ENCODE results near the gene MBTPS1. TPM values are rescaled to one million over a fixed set of nuclear protein-coding genes. Genes with fewer than 3 reads are reported as not detected.

MBTPS1 gene
- total and polyA plus RNA-seq, 9 of the 15 experiments (the other 6 are each of a cell fraction or from before 2014, with no cell fraction given), result 2.8 to 57.6 (median 43.8) TPM

DNA sequence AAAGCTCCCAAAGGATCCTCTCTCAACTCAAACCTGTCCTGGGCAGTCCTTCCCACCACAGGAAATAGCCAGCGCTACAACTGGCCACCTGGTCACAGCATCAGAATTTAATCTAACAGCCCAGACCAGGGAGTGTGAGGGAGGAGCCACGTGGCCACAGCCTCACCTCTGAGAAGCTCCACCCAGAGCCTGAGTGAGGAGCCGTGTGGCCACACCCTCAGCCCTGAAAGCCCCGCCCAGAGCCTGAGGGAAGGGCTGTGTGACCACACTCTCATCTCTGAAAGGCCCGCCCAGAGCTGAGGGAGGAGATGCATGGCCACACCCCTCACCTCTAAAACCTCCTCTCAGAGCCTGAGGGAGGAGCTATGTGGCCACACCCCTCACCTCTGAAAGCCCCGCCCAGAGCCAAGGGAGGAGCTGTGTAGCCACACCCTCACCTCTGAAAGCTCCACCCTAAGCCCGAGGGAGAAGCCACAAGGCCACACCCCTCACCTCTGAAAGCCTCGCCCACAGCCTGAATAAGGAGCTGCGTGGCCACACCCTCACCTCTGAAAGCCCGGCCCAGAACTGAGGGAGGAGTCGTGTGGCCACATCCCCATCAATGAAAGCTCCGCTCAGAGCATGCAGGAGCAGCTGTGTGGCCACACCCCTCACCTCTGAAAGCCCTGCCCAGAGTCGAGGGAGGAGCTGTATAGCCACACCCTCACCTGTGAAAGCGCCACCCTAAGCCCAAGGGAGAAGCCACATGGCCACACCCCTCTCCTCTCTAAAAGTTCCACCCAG is 102.8 kb downstream of the MBTPS1 start (continued):
- no peak for TF ChIP-seq PTBP1 (IDR thresholded peaks at IDR 0.05; ENCODE audit: low read depth, low read length)
- 0 out of 2 replicates have a peak, but pooled peaks have one; percentile 66 for TF ChIP-seq SMARCA4 (IDR thresholded peaks at IDR 0.05)
- peak; percentile 52; the same call in 1 of the 2 replicates for TF ChIP-seq PML (IDR thresholded peaks at IDR 0.05; ENCODE audit: low read length)
- TF ChIP-seq DMBX1 (CRISPR knock-in tag; IDR thresholded peaks at IDR 0.05; ENCODE audit: borderline replicate concordance), result no peak
- TF ChIP-seq ZBTB17 (CRISPR knock-in tag; IDR thresholded peaks at IDR 0.05), result no peak
- no peak for TF ChIP-seq U2AF2 (optimal IDR thresholded peaks at IDR 0.05; ENCODE audit: low read depth, low read length)
- TF ChIP-seq RBFOX2 (IDR thresholded peaks at IDR 0.05; ENCODE audit: low read depth, low read length), result peak; percentile 43
- TF ChIP-seq, protein P1, sequence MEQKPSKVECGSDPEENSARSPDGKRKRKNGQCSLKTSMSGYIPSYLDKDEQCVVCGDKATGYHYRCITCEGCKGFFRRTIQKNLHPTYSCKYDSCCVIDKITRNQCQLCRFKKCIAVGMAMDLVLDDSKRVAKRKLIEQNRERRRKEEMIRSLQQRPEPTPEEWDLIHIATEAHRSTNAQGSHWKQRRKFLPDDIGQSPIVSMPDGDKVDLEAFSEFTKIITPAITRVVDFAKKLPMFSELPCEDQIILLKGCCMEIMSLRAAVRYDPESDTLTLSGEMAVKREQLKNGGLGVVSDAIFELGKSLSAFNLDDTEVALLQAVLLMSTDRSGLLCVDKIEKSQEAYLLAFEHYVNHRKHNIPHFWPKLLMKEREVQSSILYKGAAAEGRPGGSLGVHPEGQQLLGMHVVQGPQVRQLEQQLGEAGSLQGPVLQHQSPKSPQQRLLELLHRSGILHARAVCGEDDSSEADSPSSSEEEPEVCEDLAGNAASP (IDR thresholded peaks at IDR 0.05), result no peak
- TF ChIP-seq MAZ (CRISPR knock-in tag; conservative IDR thresholded peaks at IDR 0.05 in 1 of 2, IDR thresholded peaks at IDR 0.05 in 1 of 2), result peak in 1 of 2 experiments; percentile 77; a peak in 2 of 4 replicates
- TF ChIP-seq ZNF717 (CRISPR knock-in tag; IDR thresholded peaks at IDR 0.05), result no peak
- no peak for TF ChIP-seq AFF1 (IDR thresholded peaks at IDR 0.05; ENCODE audit: low read depth in 1 of 2, partially characterized antibody in 2 of 2)
- no peak for TF ChIP-seq POLR2G (IDR thresholded peaks at IDR 0.05; ENCODE audit: low read depth, low read length)
- TF ChIP-seq CXXC5 (CRISPR knock-in tag; IDR thresholded peaks at IDR 0.05), result no peak; the same call in none of the 2 replicates
- TF ChIP-seq SIRT6 (IDR thresholded peaks at IDR 0.05; ENCODE audit: low read depth, low read length), result no peak
- no peak for TF ChIP-seq HLTF (IDR thresholded peaks at IDR 0.05)
- TF ChIP-seq, protein P2, sequence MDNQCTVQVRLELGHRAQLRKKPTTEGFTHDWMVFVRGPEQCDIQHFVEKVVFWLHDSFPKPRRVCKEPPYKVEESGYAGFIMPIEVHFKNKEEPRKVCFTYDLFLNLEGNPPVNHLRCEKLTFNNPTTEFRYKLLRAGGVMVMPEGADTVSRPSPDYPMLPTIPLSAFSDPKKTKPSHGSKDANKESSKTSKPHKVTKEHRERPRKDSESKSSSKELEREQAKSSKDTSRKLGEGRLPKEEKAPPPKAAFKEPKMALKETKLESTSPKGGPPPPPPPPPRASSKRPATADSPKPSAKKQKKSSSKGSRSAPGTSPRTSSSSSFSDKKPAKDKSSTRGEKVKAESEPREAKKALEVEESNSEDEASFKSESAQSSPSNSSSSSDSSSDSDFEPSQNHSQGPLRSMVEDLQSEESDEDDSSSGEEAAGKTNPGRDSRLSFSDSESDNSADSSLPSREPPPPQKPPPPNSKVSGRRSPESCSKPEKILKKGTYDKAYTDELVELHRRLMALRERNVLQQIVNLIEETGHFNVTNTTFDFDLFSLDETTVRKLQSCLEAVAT (IDR thresholded peaks at IDR 0.05), result no peak
- no peak for TF ChIP-seq HNRNPK (IDR thresholded peaks at IDR 0.05; ENCODE audit: low read depth, low read length, poor library complexity, severe bottlenecking)
- no peak for TF ChIP-seq MYNN (IDR thresholded peaks at IDR 0.05)
- no peak for TF ChIP-seq MYNN (CRISPR knock-in tag; IDR thresholded peaks at IDR 0.05)
- TF ChIP-seq CREB3L1 (IDR thresholded peaks at IDR 0.05; ENCODE audit: borderline replicate concordance, low read depth), result peak; percentile 84; the same call in 1 of the 2 replicates
